H1 (cell line): ENCODE data around the gene TBC1D22A. TPM values are rescaled to one million over a fixed set of nuclear protein-coding genes. Genes with fewer than 3 reads are reported as not detected.

Experiments
- CTCF ChIA-PET: fragments of 300-600 bp; sonication (Branson Sonifier 250); formaldehyde crosslinking; loops from one replicate; lab custom pipeline; 2021; ENCODE audit not compliant: partially characterized antibody; lab: Charles Lee
- POLR2A ChIA-PET: fragments of 300-600 bp; sonication (Branson Sonifier 250); formaldehyde crosslinking; loops from one replicate; lab custom pipeline; 2021; ENCODE audit warnings: inconsistent platforms; ENCODE audit not compliant: partially characterized antibody; lab: Charles Lee
- DNase-seq, 2 experiments: peaks; one replicate each; pipeline versions ENCODE4 v3.0.0 to v3.0.0-alpha.2; 2010 to 2022; ENCODE audit warnings: low spot score in 2 of 2, low read depth in 1 of 2, mixed read lengths in 1 of 2
- FAIRE-seq: peaks from 2 replicates; lab custom pipeline; 2011; peaks lifted over from hg19 to GRCh38; lab: Jason Lieb, UNC
- H2AFZ ChIP-seq: 2 replicates; pipeline ENCODE4 v1.8.1; 2012; ENCODE audit warnings: low read length, inconsistent platforms
- H2AK5ac ChIP-seq: 2 replicates; pipeline ENCODE4 v1.6.1; 2013; ENCODE audit warnings: low read depth, low read length
- H2BK120ac ChIP-seq: replicated peaks from 2 replicates; pipeline ENCODE3; 2013; ENCODE audit warnings: low read depth, low read length, inconsistent platforms
- H2BK12ac ChIP-seq: 2 replicates; pipeline ENCODE4 v1.6.1; 2013; ENCODE audit warnings: low read depth, low read length
- H2BK15ac ChIP-seq: 2 replicates; pipeline ENCODE4 v1.6.1; 2013; ENCODE audit warnings: low read length
- H2BK20ac ChIP-seq: 2 replicates; pipeline ENCODE4 v1.6.1; 2013; ENCODE audit warnings: low read length
- H2BK5ac ChIP-seq: 2 replicates; pipeline ENCODE4 v1.6.1; 2013; ENCODE audit warnings: low read depth, low read length
- H3K14ac ChIP-seq: 2 replicates; pipeline ENCODE4 v1.6.1; 2013; ENCODE audit warnings: inconsistent platforms; ENCODE audit not compliant: insufficient read length
- H3K18ac ChIP-seq: 2 replicates; pipeline ENCODE4 v1.6.1; 2013; ENCODE audit warnings: low read length; ENCODE audit errors: extremely low read depth
- H3K23ac ChIP-seq: 2 replicates; pipeline ENCODE4 v1.6.1; 2013; ENCODE audit warnings: inconsistent platforms; ENCODE audit not compliant: insufficient read length
- H3K23me2 ChIP-seq: 2 replicates; pipeline ENCODE4 v1.6.1; 2013; ENCODE audit warnings: low read depth, low read length
- H3K27ac ChIP-seq: 2 replicates; pipeline ENCODE4 v1.6.1; 2011; ENCODE audit warnings: low read depth, low read length, inconsistent platforms
- H3K27me3 ChIP-seq, 4 experiments: replicated peaks in 1 of 4; 1 replicate in 1 of 4; 2 replicates in 3 of 4; pipeline versions ENCODE4 v1.6.1 to v1.8.1; 2011 to 2013; ENCODE audit warnings: low read length in 3 of 4, mild to moderate bottlenecking in 3 of 4, inconsistent platforms in 2 of 4, mixed read lengths in 2 of 4, moderate library complexity in 1 of 4; ENCODE audit not compliant: control insufficient read depth in 3 of 4, insufficient read depth in 3 of 4; ENCODE audit errors: extremely low read depth in 1 of 4
- H3K36me3 ChIP-seq, 4 experiments: 2 replicates each; pipeline versions ENCODE4 v1.6.1 to v1.8.1; 2011 to 2013; ENCODE audit warnings: mild to moderate bottlenecking in 4 of 4, low read length in 3 of 4, moderate library complexity in 2 of 4, control low read depth in 1 of 4, inconsistent platforms in 1 of 4; ENCODE audit not compliant: insufficient read depth in 4 of 4, control insufficient read depth in 2 of 4
- H3K4ac ChIP-seq: replicated peaks from 2 replicates; pipeline ENCODE3; 2013; ENCODE audit warnings: low read length, low read depth, mixed read lengths, inconsistent platforms; ENCODE audit not compliant: insufficient read length
- H3K4me1 ChIP-seq, 4 experiments: replicated peaks in 1 of 4; 1 replicate in 1 of 4; 2 replicates in 3 of 4; pipeline versions ENCODE4 v1.6.1 to v1.8.1; 2011 to 2013; ENCODE audit warnings: low read length in 3 of 4, inconsistent platforms in 2 of 4, mixed read lengths in 1 of 4; ENCODE audit not compliant: insufficient read depth in 4 of 4, control insufficient read depth in 3 of 4
- H3K4me2 ChIP-seq, 2 experiments: 2 replicates each; pipeline versions ENCODE4 v1.6.1 to v1.8.1; 2011 to 2013; ENCODE audit warnings: low read depth in 2 of 2, low read length in 2 of 2, control low read depth in 1 of 2, inconsistent platforms in 1 of 2, mild to moderate bottlenecking in 1 of 2; ENCODE audit not compliant: insufficient read depth in 1 of 2
- H3K4me3 ChIP-seq, 4 experiments: fragments of 200-600, 300-600 bp in 1 of 4; sonication (generic), shearing (Covaris generic), sonication (Bioruptor Twin) in 1 of 4; 2 replicates each; pipeline versions ENCODE4 v1.5.1 to v1.8.1; 2011 to 2016; ENCODE audit warnings: low read length in 4 of 4, low read depth in 3 of 4, control low read depth in 2 of 4, inconsistent platforms in 2 of 4, mild to moderate bottlenecking in 2 of 4, mixed read lengths in 1 of 4, moderate library complexity in 1 of 4; ENCODE audit not compliant: insufficient read depth in 2 of 4; ENCODE audit errors: extremely low read depth in 1 of 4
- H3K56ac ChIP-seq: replicated peaks from 2 replicates; pipeline ENCODE3; 2013; ENCODE audit warnings: low read depth, mild to moderate bottlenecking, mixed read lengths, low read length, inconsistent platforms; ENCODE audit not compliant: insufficient read length
- H3K79me1 ChIP-seq: 2 replicates; pipeline ENCODE4 v1.6.1; 2013; ENCODE audit warnings: low read depth, low read length, control low read depth
- H3K79me2 ChIP-seq, 2 experiments: 2 replicates each; pipeline versions ENCODE4 v1.6.1 to v1.8.1; 2012 to 2013; ENCODE audit warnings: low read length in 2 of 2, mild to moderate bottlenecking in 2 of 2, inconsistent platforms in 1 of 2; ENCODE audit not compliant: insufficient read depth in 2 of 2, control insufficient read depth in 1 of 2
- H3K9ac ChIP-seq, 4 experiments: replicated peaks in 1 of 4; 1 replicate in 1 of 4; 2 replicates in 3 of 4; pipeline versions ENCODE4 v1.6.1 to v1.8.1; 2011 to 2013; ENCODE audit warnings: low read depth in 3 of 4, low read length in 3 of 4, control low read depth in 2 of 4, mild to moderate bottlenecking in 2 of 4, moderate library complexity in 2 of 4, inconsistent platforms in 1 of 4; ENCODE audit errors: extremely low read depth in 1 of 4
- H3K9me3 ChIP-seq, 2 experiments: 2 replicates each; pipeline versions ENCODE4 v1.6.1 to v1.8.1; 2012 to 2013; ENCODE audit warnings: mild to moderate bottlenecking in 2 of 2, moderate library complexity in 2 of 2, control low read depth in 1 of 2, inconsistent platforms in 1 of 2, low read depth in 1 of 2, low read length in 1 of 2, mixed read lengths in 1 of 2; ENCODE audit not compliant: insufficient read depth in 2 of 2
- H4K20me1 ChIP-seq, 2 experiments: replicated peaks in 1 of 2; 2 replicates each; pipeline versions ENCODE3 to v1.8.1; 2011 to 2013; ENCODE audit warnings: inconsistent platforms in 2 of 2, low read length in 2 of 2, mild to moderate bottlenecking in 1 of 2; ENCODE audit not compliant: insufficient read depth in 2 of 2, control insufficient read depth in 1 of 2
- H4K5ac ChIP-seq: 2 replicates; pipeline ENCODE4 v1.6.1; 2013; ENCODE audit warnings: low read length, low read depth, mixed read lengths, inconsistent platforms; ENCODE audit not compliant: insufficient read length
- H4K8ac ChIP-seq: 2 replicates; pipeline ENCODE4 v1.8.0; 2013; ENCODE audit warnings: mild to moderate bottlenecking, moderate library complexity, low read length, inconsistent platforms; ENCODE audit not compliant: insufficient read depth; ENCODE audit errors: extremely low read depth
- H4K91ac ChIP-seq: replicated peaks from 2 replicates; pipeline ENCODE3; 2013; ENCODE audit warnings: low read length, mixed read lengths, inconsistent platforms; ENCODE audit not compliant: insufficient read length
- ASH2L ChIP-seq: fragments of 200-600, 300-600 bp; sonication (generic); IDR thresholded peaks from one replicate; pipeline ENCODE4 v1.7.1; 2017; ENCODE audit warnings: low read length
- EP300 ChIP-seq, 2 experiments: IDR thresholded peaks; 1 replicate in 1 of 2; 2 replicates in 1 of 2; pipeline ENCODE4 v1.6.1; 2011 to 2012; ENCODE audit warnings: low read depth in 2 of 2, low read length in 2 of 2, mild to moderate bottlenecking in 2 of 2, borderline replicate concordance in 1 of 2, inconsistent platforms in 1 of 2, moderate library complexity in 1 of 2
- FOSL1 ChIP-seq: IDR thresholded peaks from 2 replicates; pipeline ENCODE4 v1.6.1; 2011; ENCODE audit warnings: mild to moderate bottlenecking, low read depth, low read length, moderate library complexity; ENCODE audit not compliant: insufficient read depth
- GABPA ChIP-seq: IDR thresholded peaks from 2 replicates; pipeline ENCODE4 v1.6.1; 2011; ENCODE audit warnings: mild to moderate bottlenecking, low read length, moderate library complexity, borderline replicate concordance; ENCODE audit not compliant: insufficient read depth
- MAX ChIP-seq: IDR thresholded peaks from 2 replicates; pipeline ENCODE4 v1.6.1; 2012; ENCODE audit warnings: inconsistent platforms
- NRF1 ChIP-seq: IDR thresholded peaks from 2 replicates; pipeline ENCODE4 v1.6.1; 2011; ENCODE audit warnings: mild to moderate bottlenecking, low read depth, low read length, improper control_type of control experiment
- POU5F1 ChIP-seq: IDR thresholded peaks from 2 replicates; pipeline ENCODE4 v1.6.1; 2011; ENCODE audit warnings: low read depth, mild to moderate bottlenecking, low read length, moderate library complexity
- RFX5 ChIP-seq: IDR thresholded peaks from 2 replicates; pipeline ENCODE4 v1.6.1; 2011; ENCODE audit warnings: low read depth, low read length, improper control_type of control experiment, borderline replicate concordance
- RNF2 ChIP-seq: fragments of 200-900, 300-1000 bp; sonication (generic); IDR thresholded peaks from 2 replicates; pipeline ENCODE4 v1.7.1; 2016; ENCODE audit warnings: borderline replicate concordance, low read depth, mild to moderate bottlenecking, antibody characterized with exemption, low read length; ENCODE audit not compliant: poor library complexity, severe bottlenecking; ENCODE audit errors: missing control alignments
- SAP30 ChIP-seq: fragments of 300-600 bp; sonication (generic); IDR thresholded peaks from 2 replicates; pipeline ENCODE4 v1.7.1; 2012; ENCODE audit warnings: low read length, moderate library complexity, mild to moderate bottlenecking, inconsistent platforms; ENCODE audit not compliant: insufficient read depth, insufficient replicate concordance
- SIRT6 ChIP-seq: IDR thresholded peaks from one replicate; pipeline ENCODE4 v1.7.1; 2012; ENCODE audit warnings: low read length, inconsistent platforms
- SUZ12 ChIP-seq: fragments of 200-600 bp; sonication (generic); IDR thresholded peaks from 2 replicates; pipeline ENCODE4 v1.6.1; 2012; ENCODE audit warnings: mild to moderate bottlenecking, inconsistent platforms, low read length, moderate library complexity, mixed read lengths
- TEAD4 ChIP-seq: IDR thresholded peaks from 2 replicates; pipeline ENCODE4 v1.6.1; 2012; ENCODE audit warnings: low read depth, low read length, inconsistent platforms, mixed read lengths
- WGBS, 2 experiments: shearing (Covaris generic) in 1 of 2; methylation state at CpG; one replicate each; pipeline versions ENCODE4 v1.1.6 to v1.1.7; 2013 to 2015; ENCODE audit warnings: low lambda C conversion rate in 2 of 2, mixed read lengths in 2 of 2, inconsistent platforms in 1 of 2, low coverage in 1 of 2, missing lambda C conversion rate in 1 of 2; ENCODE audit not compliant: insufficient replicate concordance in 2 of 2, insufficient coverage in 1 of 2, insufficient read length in 1 of 2; ENCODE audit errors: extremely low coverage in 1 of 2, missing lambda C conversion rate in 1 of 2; 5-methylcytosine and 5-hydroxymethylcytosine counted together
- polyA plus RNA-seq, 7 experiments: library from polyadenylated mRNA; depleted of rRNA in 3 of 7; stranded (reverse) in 5 of 7; unstranded in 2 of 7; fragments of >200 nt in 5 of 7; fragments of 200-250 nt in 2 of 7; gene quantifications; 1 replicate in 5 of 7; 2 replicates in 1 of 7; 4 replicates in 1 of 7; pipeline versions ENCODE4 v1.2.1 to v1.2.3, GENCODE V29; 2011 to 2013; ENCODE audit warnings: missing spikeins in 2 of 7, mixed read lengths in 2 of 7
- total RNA-seq: library from RNA; stranded (reverse); fragmentation: NEBNext Ultra II Directional; extraction: Animal tissue kit (Norgen Biotek cat#: 25700); gene quantifications from 2 replicates; pipeline ENCODE4 v1.2.1, GENCODE V29; 2021

The TBC1D22A gene
- total and polyA plus RNA-seq, 2 of the 8 experiments (the other 6 are each of a cell fraction or from before 2014, with no cell fraction given): 11.9 to 18.4 TPM

GRCh38 chr22:46802608-46803027, 40.2 kb downstream of the TBC1D22A start:
- Histone ChIP-seq H3K23ac (no peak overlapping the region), H2BK120ac (no peak overlapping the region), H3K4me1 (peaks cover 0 to 2% (median 0%) of the 10 kb centered on the region in 4 experiments; a peak in 2 of 7 replicates), H3K27ac (no peak overlapping the region), H2BK20ac (no peak overlapping the region), H3K23me2 (0 out of 2 replicates have a peak, but pooled peaks cover 1% of the 10 kb centered on the region), H2BK15ac (no peak overlapping the region), H3K4me3 (no peak overlapping the region), H4K91ac (no peak overlapping the region), H3K4me2 (no peak overlapping the region), H4K5ac (no peak overlapping the region), H3K9ac (no peak overlapping the region), H2AFZ (no peak overlapping the region), H3K36me3 (peaks cover 0 to 3% (median 0%) of the 10 kb centered on the region in 4 experiments; a peak in 1 of 8 replicates), H2BK12ac (no peak overlapping the region), H2AK5ac (no peak overlapping the region), H3K9me3 (no peaks in the 10 kb centered on the region), H4K20me1 (peaks cover 4 to 8% of the 10 kb centered on the region in 2 experiments), H3K14ac (no peak overlapping the region), H4K8ac (no peak overlapping the region), H3K4ac (no peak overlapping the region), H3K79me1 (peaks cover 3% of the 10 kb centered on the region; the same call in 1 of the 2 replicates), H3K27me3 (no peaks in the 10 kb centered on the region), H3K56ac (no peak overlapping the region), H3K18ac (no peak overlapping the region), H2BK5ac (no peak overlapping the region), H3K79me2 (peaks cover 0 to 7% of the 10 kb centered on the region in 2 experiments; a peak in 1 of 4 replicates)
- DNase-seq (no peak), FAIRE-seq (no peak)
- CTCF ChIA-PET: interaction anchor here (0.6 to 4.0 kb wide), 31 partner anchors 10 to 322 kb away, joined by 3 to 35 read pairs (median 5); partner anchors contain the start of gene TBC1D22A
- POLR2A ChIA-PET: interaction anchor here (1.5 kb wide), 1 partner anchor 40 kb away, joined by 6 read pairs; the partner anchor contains the start of gene TBC1D22A
- 93% methylated on average over 10 of the region's 13 CpGs; no CpG with 5 or more reads in 1 of the 2 experiments for WGBS, 2 experiments
- TF ChIP-seq SAP30 (no peak), POU5F1 (no peak), GABPA (no peak), MAX (no peak), SUZ12 (no peak), TEAD4 (no peak), SIRT6 (no peak), ASH2L (no peak), EP300 (IDR thresholded peaks at IDR 0.05; ENCODE audit: borderline replicate concordance in 1 of 2, low read depth in 2 of 2, low read length in 2 of 2) (no peak), RFX5 (no peak), NRF1 (no peak), FOSL1 (no peak), RNF2 (no peak)
